Measurements from ENCODE around the gene DVL2.

Gene DVL2

DNA sequence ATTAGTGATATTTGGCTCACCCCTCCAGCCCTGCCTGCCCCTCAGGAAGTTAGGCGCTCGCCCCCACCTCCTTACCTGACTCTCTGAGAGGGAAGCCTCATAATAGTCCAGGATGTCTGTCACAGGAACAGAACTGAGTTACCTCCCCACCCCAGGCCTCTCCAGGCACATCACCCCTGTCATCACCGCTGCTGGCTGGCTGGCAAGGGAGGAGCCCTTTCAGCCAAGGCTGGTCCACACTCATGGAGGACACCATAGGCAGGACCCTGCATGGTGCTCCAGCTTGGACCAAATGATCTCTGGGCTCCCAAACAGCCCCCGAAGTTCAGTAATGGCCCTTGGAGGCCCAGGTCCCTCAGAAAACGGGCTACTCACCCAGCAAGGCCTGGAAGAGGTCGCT is 16.2 kb downstream of the DVL2 start:
- no peak for DNase-seq

DNA sequence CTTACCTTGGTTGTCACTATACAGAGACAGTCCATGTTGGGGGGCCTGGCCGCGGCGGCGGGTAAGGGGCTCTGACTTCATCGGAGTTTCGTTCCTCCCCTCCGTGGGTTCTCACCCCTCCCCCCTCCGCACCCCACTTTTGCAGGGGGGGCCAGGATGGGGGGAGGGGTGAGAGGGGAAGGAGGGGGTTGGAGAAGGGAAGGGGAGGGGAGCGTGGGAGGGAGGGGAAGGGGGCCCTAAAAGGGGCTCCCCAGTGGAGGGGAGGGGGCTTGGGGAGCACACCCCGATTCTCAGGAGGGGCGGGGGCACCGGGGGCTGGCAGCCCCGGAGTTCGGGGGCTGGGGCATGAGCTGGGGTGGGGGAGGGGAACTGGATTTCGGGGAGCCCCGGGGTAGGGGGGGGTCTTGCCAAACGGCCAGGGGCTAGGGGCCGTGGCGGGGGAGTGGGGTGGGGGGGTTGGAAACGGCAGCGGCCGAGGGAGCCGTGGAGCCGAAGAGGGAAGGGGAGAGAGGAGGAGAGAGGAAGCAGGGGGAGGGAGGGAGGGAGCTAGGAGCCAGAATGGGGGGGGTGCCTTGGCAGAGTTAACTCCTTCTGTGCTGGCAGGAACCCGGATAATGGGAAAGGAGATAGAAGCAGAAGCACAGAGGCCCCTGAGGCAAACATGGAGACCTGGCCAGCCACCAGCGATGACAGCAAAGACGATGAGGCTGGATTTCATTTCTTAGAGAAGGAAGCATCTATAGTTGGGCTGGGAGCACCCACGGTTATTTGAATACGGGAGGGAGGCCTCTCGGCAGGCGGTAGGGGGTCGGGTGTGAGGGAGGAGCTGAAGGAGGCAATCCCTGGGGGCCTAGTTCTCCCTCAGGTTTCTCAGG is 17.0 kb downstream of the DVL2 start:
- no peak for DNase-seq

- no peak for DNase-seq
These were observed 17.8 kb downstream of the DVL2 start for GRCh38 chr17:7216242-7217112.

DNA sequence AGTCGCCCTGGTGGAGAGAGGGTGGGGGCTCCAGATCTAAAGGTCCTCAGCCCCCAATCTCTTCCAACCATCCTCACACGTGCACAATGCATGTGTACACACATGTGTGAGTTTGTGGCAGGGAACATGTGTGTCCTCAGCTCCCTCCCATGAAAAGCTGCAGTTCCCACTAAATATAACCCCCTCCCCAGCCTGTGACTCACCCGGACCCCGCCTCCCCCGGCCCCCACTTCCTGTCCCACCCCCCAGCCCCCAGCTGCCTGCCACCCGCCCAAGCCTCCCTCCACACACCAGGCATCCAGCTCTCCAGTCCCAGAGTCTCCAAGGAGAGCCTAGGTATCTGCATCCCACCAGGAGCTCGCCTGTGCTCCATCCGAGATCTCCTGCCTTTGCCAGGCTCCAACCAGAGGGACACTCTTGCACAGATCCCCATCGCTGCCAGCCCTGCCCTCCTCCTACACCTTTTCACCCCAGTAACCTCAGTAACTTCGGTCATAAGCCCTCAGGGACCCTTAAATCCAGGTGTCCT is 18.6 kb downstream of the DVL2 start:
- DNase-seq, result no peak

DNA sequence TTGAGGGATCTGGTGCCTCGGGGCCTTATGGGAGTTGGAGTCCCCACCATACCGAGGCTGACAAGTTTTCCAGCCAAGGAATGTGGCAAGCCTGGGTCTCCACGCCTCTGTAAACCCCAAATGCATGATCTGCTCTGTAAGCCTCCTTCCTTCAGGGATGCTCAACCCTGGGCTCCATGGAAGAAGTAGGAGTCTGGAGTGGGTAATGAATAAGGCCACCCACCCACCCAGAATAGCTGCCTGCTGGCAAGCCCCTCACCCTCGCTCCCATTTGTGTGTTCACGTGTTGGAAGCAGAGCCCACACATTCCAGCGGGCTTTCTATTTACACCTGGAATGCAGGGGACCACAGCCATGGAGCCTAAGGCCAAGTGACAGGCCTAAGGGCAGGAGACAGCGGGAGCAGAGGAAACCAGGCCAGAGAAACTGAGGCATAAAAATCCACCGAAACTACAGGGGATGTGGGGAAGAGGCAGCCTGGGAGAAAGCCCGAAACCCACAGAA is 19.1 kb downstream of the DVL2 start:
- no peak for DNase-seq

- DNase-seq, result peak; percentile 100
These were observed 19.8 kb downstream of the DVL2 start for GRCh38 chr17:7214300-7215135.

GRCh38 chr17:7213895-7214299 is 20.4 kb downstream of the DVL2 start:
- no peak for DNase-seq

- DNase-seq, result no peak
These were observed 22.6 kb downstream of the DVL2 start for GRCh38 chr17:7211491-7212273.

DNA sequence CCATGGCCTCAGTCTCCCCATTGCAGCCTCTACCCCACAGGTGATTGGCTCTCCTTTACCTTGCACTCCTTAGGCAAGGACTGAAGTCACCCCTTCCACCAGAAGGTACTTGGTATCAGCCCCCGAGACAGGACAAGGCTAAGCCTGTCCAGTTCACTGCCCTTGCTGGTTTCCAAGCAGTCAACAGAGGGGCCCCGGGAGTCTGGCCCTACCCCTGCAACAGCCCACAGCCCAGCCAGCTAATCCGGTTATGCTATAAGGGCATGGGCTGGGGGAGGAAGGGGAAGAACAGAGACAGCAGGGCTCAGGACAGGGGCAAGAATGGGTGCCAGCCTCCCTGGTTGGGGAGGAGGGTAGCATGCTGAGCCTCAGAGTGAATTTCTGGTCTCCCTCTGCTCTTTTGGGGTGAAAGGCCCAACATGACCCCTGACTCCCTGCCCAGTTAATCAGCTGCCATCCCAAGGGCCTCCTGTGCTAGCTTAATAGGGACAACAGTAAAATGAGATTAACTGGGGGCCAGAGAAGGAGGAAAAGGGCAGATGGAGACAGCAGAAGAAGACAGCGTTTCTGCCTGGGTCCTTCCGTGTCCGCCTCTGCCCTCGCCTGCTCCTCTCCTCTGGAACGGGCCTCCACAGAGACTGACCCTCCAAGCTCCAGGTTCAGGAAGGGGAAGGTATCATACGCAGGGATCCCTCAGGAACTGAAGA is 25.4 kb downstream of the DVL2 start:
- DNase-seq, result no peak

GRCh38 chr17:7208027-7208571 is 26.2 kb downstream of the DVL2 start:
- DNase-seq, result no peak

GRCh38 chr17:7207120-7208001 is 27.0 kb downstream of the DVL2 start:
- DNase-seq, result no peak

- no peak for DNase-seq
These were observed 28.8 kb downstream of the DVL2 start for GRCh38 chr17:7205561-7205960.

- DNase-seq, result peak; percentile 91 to 95
These were observed 29.4 kb downstream of the DVL2 start for GRCh38 chr17:7204828-7205461.

DNA sequence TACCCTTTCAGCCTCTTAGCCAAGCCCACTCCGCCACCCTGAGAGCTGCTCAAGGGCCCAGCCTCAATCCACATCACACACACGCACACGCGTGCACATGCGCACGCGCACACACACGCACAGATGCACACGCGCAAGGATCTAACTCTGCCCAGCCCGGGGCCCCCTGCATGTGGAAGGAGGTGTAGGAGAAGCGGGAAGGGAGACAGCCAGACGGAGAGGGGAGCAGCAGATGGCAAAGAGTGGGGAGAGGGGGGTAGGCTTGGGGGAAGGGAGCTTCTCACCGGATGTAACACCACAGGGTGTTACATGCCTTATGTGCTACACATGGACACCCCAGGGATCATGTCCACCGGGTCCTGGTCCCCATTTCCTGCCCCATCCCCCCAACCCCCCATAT is 30.0 kb downstream of the DVL2 start:
- no peak for DNase-seq

DNA sequence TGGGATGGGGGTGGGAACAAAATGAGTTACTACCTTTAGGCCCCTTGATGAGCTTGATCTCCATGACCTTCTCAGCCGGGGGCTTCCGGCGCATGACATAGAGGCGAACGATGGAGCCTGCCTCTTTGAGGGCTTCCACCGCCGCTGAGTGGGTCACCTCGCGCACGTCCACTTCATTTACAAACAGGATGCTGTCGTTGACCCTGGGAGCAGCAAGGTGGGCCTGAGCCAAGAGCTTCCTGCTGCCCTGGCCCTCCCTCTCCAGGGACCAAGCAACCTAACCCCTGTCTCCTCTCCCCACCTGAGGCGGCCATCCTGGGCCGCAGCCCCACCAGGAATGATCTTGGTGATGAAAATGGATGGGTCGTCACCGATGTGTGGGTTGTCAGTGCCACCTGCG is 30.9 kb downstream of the DVL2 start:
- no peak for DNase-seq

DNA sequence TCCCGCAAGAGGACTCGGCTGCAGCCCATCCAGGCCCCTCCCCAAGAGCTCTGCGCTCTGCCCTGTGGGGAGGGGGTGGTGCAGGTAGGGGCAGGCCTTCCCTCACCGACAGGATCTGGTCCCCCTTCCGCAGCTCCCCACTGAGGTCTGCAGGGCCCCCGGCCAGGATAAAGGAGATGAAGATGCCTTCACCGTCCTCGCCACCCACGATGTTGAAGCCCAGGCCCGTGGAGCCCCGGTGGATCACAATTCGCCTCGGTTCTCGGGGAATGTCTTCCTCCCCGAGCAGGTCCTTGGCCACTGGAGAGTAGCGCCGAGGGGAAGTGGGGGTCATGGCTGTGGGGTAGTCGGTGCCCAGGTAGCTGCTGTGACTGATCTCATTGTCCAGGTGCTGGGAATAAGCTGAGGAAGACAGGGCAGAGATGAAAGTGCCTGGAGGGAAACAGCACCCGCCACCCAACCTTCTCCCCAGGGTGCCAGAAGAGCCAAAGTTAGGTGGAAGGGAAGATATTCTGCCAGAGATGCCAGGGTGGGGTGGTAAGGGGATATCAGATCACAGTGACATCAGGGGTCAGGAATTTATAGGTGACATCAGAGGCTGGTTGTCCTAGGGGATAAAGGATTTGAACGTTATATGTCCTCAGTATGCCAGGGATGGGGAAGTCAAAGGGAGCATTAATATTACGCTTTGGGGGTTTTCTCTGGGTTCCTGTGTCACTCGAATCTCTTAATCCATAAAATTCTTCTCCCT is 37.5 kb downstream of the DVL2 start:
- no peak for DNase-seq

- DNase-seq, result no peak
These were observed 38.3 kb downstream of the DVL2 start for GRCh38 chr17:7195971-7196370.

GRCh38 chr17:7192271-7192937 is 41.9 kb downstream of the DVL2 start:
- no peak for DNase-seq

Data from stimulated activated CD4-positive, alpha-beta T cell treated with anti-CD3 and anti-CD28 coated beads, Interleukin-2, amount 100 ng/mL, for 24 hours (primary cell).